ENCODE measurements around the gene HRH3.

Gene HRH3

DNA sequence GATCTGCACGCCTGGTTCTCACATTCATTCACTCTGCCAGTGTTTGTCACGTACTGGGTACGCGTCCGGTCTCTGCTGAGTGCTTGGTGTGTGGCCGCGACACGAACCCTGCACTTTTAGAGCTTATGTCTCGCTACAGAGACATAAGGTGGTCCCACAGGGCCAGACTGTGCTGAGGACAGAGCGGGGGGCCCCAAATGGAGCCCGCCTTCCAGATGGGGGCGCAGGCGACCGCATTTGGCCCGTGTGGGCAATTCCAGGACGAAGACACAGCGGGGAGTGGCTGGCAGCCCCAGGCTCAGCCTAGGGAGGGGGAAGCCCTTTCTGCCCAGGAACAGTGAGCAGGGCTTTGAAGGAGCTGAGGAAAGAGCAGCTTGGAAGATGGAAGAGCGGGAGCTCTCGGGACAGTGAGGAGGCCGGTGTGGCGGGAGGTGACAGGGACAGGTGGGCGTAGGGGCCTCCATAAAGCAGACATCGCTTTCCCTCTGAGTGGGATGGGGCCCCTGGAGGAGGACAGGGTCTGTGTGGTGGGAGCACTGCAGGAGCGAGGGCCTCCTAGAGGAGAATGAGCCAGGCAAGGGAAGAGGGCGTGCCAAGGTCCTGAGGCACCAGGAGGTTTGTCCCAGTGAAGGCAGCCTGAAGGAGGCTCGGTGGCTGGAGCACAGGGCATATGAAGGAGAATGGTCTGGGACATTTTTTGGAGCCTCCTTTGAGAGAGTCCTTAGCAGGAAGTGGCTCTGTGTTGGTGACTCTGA is 45.0 kb downstream of the HRH3 start:
- DNase-seq, result no peak

- DNase-seq, result no peak
Measured at GRCh38 chr20:62174021-62174804, 45.9 kb downstream of the HRH3 start.

GRCh38 chr20:62172666-62173065 is 47.4 kb downstream of the HRH3 start:
- no peak for DNase-seq

GRCh38 chr20:62171245-62171644 is 48.8 kb downstream of the HRH3 start:
- no peak for DNase-seq

GRCh38 chr20:62170536-62170935 is 49.5 kb downstream of the HRH3 start:
- no peak for DNase-seq

DNA sequence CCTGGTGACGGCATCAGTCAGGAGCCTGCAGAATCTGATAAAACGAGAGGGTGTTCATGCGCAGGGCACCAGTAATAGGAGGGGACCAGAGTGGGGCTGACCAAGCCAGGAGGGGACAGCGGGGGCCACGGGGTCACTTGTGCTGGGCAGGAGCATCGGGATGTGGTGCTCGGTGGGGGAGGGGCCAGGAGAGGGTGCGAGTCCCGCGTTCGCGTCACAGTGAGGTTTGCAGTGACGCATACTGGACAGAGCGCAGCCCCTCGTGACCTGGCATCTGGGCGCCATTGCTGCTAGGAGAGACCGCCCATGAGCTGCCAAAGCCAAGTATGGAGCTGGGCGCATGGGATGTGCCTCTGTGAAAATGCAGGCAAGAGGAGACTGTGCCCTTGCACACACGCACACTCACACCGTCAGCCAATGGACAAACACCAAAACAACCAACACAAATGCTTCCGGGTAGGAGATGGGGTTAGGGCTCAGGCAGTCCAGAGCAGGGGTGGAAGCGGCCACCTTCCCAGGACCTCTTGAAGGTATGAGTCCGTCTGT is 51.1 kb downstream of the HRH3 start:
- no peak for DNase-seq

- DNase-seq, result no peak
Measured at GRCh38 chr20:62168061-62168460, 52.0 kb downstream of the HRH3 start.

- DNase-seq, result no peak
Measured at GRCh38 chr20:62167474-62167873, 52.6 kb downstream of the HRH3 start.

DNA sequence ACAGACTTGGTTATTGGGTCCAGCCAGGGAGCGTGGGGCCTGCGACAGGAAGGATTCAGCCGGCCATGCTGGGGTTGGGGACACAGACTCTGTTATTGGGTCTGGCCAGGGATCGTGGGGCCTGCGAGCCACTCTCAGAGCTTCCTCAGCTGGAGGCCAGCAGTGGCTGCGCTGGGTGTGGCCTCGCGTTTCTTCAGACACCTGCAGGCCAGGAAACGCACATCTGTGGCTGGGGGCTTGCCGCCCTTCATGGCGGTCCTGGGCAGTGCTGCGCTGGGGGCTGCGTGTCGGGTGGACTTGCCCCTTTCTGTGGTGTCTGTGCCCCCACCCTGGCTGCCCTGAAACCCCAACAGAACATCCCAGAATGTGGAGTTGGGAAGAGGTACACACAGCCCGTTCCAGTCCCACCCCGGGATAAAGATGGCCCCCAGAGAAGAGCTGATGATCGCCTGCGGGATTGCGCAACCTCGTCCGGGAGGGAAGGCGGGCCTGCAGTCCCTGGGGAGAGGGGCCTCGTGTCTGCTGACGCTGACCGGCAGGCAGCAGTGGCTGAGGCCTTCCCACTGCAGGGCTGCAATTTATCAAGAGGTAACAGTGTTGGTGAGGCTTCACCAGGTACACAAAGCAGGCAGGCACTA is 54.2 kb downstream of the HRH3 start:
- no peak for DNase-seq
